KMS-11 (cell line): ENCODE data around the gene ZNF778.

Source experiments
- H2AFZ ChIP-seq: fragments of 200-600 bp; sonication (generic); 2 replicates; pipeline ENCODE4 v1.6.1; 2016; ENCODE audit warnings: antibody characterized with exemption, mixed run types, low read depth
- H3K27ac ChIP-seq: fragments of 200-600 bp; sonication (generic); 2 replicates; pipeline ENCODE4 v1.6.1; 2016; ENCODE audit warnings: mild to moderate bottlenecking, mixed run types
- H3K27me3 ChIP-seq: fragments of 200-600 bp; sonication (generic); 2 replicates; pipeline ENCODE4 v1.6.1; 2017; ENCODE audit warnings: mild to moderate bottlenecking, low read depth, mixed run types, moderate library complexity; ENCODE audit not compliant: insufficient read depth
- H3K36me3 ChIP-seq: fragments of 200-600 bp; sonication (generic); 2 replicates; pipeline ENCODE4 v1.6.1; 2017; ENCODE audit warnings: mild to moderate bottlenecking, mixed run types; ENCODE audit not compliant: insufficient read depth
- H3K4me1 ChIP-seq: fragments of 200-600 bp; sonication (generic); 2 replicates; pipeline ENCODE4 v1.6.1; 2016; ENCODE audit warnings: mild to moderate bottlenecking, low read depth, mixed run types; ENCODE audit not compliant: poor library complexity, severe bottlenecking
- H3K4me2 ChIP-seq: fragments of 200-600 bp; sonication (generic); 2 replicates; pipeline ENCODE4 v1.7.0; 2016; ENCODE audit warnings: mild to moderate bottlenecking, mixed run types
- H3K4me3 ChIP-seq: fragments of 200-600 bp; sonication (generic); IDR thresholded peaks from 2 replicates; pipeline ENCODE4 v1.6.1; 2017; ENCODE audit warnings: low read depth, low read length, mixed read lengths; ENCODE audit not compliant: insufficient read depth
- H3K79me2 ChIP-seq: fragments of 200-600 bp; sonication (generic); 2 replicates; pipeline ENCODE4 v1.6.1; 2016; ENCODE audit warnings: low read depth, mixed run types; ENCODE audit not compliant: insufficient read depth
- H3K9ac ChIP-seq: fragments of 200-600 bp; sonication (generic); 2 replicates; pipeline ENCODE4 v1.6.1; 2016; ENCODE audit warnings: mild to moderate bottlenecking, mixed run types
- H4K20me1 ChIP-seq: fragments of 200-600 bp; sonication (generic); 2 replicates; pipeline ENCODE4 v1.6.1; 2016; ENCODE audit warnings: mild to moderate bottlenecking, mixed run types; ENCODE audit not compliant: insufficient read depth
- CTCF ChIP-seq: fragments of 200-600 bp; sonication (generic); conservative IDR thresholded peaks from 2 replicates; pipeline ENCODE4 v1.6.1; 2017; ENCODE audit warnings: low read depth, mild to moderate bottlenecking, antibody characterized with exemption, low read length, moderate library complexity, mixed read lengths

The ZNF778 gene

DNA sequence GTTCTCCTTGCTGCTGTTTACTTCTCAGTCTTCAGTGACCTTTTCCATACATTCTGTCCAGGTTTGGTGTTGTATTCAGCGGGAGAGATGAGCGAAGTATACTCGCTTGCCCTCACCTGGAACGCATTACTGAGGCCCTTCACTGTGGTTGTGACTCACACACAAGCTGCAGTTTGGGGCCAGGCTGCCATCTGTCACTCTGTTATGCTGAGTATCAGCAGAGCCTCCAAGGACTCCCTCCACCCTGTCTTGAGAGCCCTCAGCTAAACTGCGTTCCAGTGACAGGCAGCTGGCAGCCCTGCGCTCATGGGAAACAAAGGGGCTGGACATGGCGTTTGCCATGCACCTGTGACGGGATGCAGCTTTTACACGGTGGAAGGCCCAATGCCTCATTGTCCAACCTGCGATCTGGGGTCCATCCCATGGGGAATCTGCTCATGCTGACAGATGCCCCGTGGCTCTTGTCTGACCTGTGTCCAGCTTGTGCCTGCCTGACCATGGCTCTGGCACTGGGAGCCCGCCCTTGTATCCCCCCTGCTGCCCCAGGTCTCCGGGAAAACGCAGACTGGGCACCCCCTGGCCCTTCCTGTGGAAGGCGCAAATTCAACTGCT lies 6.5 kb upstream of the ZNF778 start:
- peaks cover 3% of the 10 kb centered on the region for H3K4me1 ChIP-seq
- no peak overlapping the region for H3K4me2 ChIP-seq
- H3K27ac ChIP-seq = no peak overlapping the region
- no peaks in the 10 kb centered on the region for H3K36me3 ChIP-seq
- H2AFZ ChIP-seq = no peak overlapping the region
- TF ChIP-seq CTCF = no peak
- H3K27me3 ChIP-seq = peaks cover 58% of the 10 kb centered on the region
- H3K4me3 ChIP-seq = no peak overlapping the region
- no peak overlapping the region for H3K9ac ChIP-seq
- no peaks in the 10 kb centered on the region for H4K20me1 ChIP-seq
- no peaks in the 10 kb centered on the region for H3K79me2 ChIP-seq

GRCh38 chr16:89216315-89217137 lies 977 bp upstream of the ZNF778 start:
- Histone ChIP-seq H3K9ac (peak overlapping the region; percentile 74; the same call in 1 of the 2 replicates), H3K27ac (peak overlapping the region; percentile 49), H3K4me2 (peak overlapping the region; percentile 93), H3K27me3 (peaks cover 5% of the 10 kb centered on the region; the same call in 1 of the 2 replicates), H4K20me1 (no peaks in the 10 kb centered on the region), H3K4me1 (peaks cover 15% of the 10 kb centered on the region), H3K79me2 (no peaks in the 10 kb centered on the region; the same call in 1 of the 2 replicates), H3K4me3 (peak overlapping the region; percentile 37), H3K36me3 (no peaks in the 10 kb centered on the region), H2AFZ (peak overlapping the region; percentile 85)
- TF ChIP-seq CTCF = peak; percentile 85

DNA sequence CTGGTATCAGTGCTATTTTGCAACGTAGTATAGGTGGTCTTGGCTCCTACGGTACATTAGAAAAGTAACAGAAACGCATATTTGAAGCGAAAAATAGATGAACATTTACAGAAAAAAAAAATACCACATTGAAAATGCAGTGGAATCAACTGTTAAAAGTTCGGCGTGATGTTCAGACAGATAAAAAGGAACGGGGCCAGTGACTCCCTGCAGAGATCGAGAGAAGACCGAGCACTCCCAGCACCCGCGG lies 440 bp upstream of the ZNF778 start:
- Histone ChIP-seq H3K4me3 (peak overlapping the region; percentile 37), H3K36me3 (no peaks in the 10 kb centered on the region), H3K9ac (peak overlapping the region; percentile 74), H3K27ac (peak overlapping the region; percentile 49), H4K20me1 (no peaks in the 10 kb centered on the region), H3K4me2 (peak overlapping the region; percentile 93), H3K27me3 (peaks cover 2% of the 10 kb centered on the region; the same call in 1 of the 2 replicates), H3K79me2 (no peaks in the 10 kb centered on the region; the same call in 1 of the 2 replicates), H3K4me1 (peaks cover 15% of the 10 kb centered on the region), H2AFZ (peak overlapping the region; percentile 85)
- no peak for TF ChIP-seq CTCF

DNA sequence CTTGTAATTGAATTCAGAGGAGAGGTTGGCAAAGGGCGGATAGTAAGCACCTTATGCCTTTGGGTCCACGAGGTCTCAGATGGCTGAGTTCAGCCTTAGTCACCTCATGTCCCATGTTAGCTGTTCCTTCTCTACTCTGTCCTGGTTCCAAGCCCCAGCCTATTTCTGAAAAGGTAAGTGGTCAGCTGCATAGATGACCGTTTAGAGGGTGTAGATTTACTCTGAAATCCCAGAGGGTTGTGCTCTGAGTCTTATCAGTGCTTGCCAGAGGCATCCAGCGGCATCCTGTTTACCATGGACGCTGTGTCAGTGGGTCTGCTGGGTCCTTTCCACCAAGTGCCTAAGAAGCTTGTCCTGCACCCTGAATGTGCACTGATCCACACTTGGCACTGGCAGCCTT lies 1.9 kb downstream of the ZNF778 start:
- H3K9ac ChIP-seq = no peak overlapping the region
- no peak overlapping the region for H3K4me2 ChIP-seq
- TF ChIP-seq CTCF = no peak

More for the DNA sequence above, 1.9 kb downstream of the ZNF778 start:
- Histone ChIP-seq H3K4me3 (no peak overlapping the region), H3K27me3 (no peaks in the 10 kb centered on the region), H2AFZ (no peak overlapping the region), H3K36me3 (no peaks in the 10 kb centered on the region), H3K27ac (no peak overlapping the region), H4K20me1 (no peaks in the 10 kb centered on the region), H3K79me2 (no peaks in the 10 kb centered on the region; the same call in 1 of the 2 replicates), H3K4me1 (peaks cover 15% of the 10 kb centered on the region)
